SK-N-MC (cell line): ENCODE data around the gene GCK.
"Not testable (repeated sequence)": the region's sequence is repeated elsewhere in the genome, so short reads cannot be mapped to it uniquely, and the experiment has no call there.

ENCODE experiments used
- EZH2 ChIP-seq: fragments of 200-600 bp; sonication (generic); IDR thresholded peaks from one replicate; pipeline ENCODE4 v1.6.1; 2017; ENCODE audit warnings: antibody characterized with exemption
- POLR2AphosphoS5 ChIP-seq: IDR thresholded peaks from 2 replicates; pipeline ENCODE4 v1.6.1; 2012; ENCODE audit warnings: mild to moderate bottlenecking, low read depth, low read length, borderline replicate concordance

- not testable (repeated sequence) for TF ChIP-seq EZH2, POLR2AphosphoS5
Measured at GRCh38 chr7:44174694-44174948, 14.6 kb downstream of the GCK start.
